Ammon's horn (tissue), 1 donor: ENCODE measurements around the gene PKD1.
"Not testable (repeated sequence)": the region's sequence is repeated elsewhere in the genome, so short reads cannot be mapped to it uniquely, and the experiment has no call there.

Source experiments
- DNase-seq: peaks from one replicate; pipeline ENCODE4 v3.0.0-alpha.2; 2016; ENCODE audit warnings: low spot score

The PKD1 gene

DNA sequence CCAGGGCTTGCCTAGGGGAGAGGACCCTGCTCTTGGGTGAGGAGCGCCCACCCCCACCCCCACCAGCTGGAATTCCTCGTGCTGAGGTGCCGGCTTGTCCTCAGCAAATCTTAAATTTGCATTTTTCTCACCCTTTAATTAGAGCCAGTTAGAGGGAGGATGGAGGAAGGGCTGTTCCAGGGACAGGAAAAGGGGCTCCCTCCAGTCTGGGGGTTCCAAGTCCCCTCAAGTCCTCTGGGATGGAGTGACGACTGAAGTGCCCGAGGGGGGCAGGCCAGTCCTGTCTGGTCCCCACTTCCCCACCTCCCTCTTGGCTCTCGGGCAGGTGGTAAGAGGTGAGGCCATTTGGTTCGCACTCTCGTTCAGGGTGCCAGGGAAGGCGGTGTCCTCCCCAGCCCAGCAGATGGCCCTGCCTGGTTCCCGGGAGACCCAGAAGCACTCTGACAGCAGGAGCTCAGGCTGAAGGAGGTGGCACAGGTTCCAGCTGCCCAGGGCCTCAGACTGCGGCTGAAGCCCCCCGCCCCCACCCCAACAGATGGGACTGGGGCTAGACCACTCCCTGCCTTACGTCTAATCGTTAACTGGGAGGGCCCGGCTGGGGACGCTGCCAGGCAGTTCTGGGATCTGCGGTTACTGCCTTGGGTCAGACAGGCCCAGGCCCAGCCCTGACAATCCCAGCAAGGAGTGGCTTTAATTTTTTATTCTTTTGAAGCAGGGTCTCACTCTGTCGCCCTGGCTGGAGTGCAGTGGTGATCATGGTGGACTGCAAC lies 14.9 kb upstream of the PKD1 start:
- DNase-seq, result no peak

DNA sequence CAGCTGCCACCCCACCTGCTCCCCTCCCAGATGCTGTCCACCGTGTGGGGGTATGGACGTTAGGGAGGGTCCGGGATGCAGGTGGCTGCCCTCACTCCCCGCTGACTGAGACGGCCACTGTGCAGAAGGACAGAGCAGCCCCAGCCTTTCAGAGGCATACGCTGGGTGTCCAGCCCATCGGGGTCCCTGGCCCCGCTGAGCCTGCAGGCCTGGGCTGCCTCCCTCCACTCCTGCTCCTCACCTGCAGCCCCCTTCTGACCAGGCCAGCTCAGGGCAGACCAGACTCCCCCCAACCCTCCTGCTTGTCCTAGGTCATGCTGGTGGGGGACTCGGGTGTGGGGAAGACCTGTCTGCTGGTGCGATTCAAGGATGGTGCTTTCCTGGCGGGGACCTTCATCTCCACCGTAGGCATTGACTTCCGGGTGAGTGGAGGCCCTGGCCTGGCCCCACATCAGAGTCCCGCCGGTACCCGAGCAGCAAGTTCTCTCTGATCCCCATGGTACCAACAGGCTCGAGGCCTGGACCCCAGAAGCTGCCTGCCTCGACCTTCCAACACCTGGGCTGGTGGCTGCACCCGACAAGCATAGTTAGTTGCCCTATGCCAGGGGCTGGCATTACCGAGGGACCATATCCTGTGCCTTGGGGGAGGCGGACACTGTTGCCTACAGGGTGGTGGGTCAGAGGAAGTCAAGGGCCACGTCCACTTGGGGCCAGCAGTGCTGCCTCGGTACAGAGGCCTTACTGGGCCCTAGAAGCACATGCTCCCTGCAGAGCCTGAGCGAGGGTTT lies 14.1 kb upstream of the PKD1 start:
- no peak for DNase-seq

DNA sequence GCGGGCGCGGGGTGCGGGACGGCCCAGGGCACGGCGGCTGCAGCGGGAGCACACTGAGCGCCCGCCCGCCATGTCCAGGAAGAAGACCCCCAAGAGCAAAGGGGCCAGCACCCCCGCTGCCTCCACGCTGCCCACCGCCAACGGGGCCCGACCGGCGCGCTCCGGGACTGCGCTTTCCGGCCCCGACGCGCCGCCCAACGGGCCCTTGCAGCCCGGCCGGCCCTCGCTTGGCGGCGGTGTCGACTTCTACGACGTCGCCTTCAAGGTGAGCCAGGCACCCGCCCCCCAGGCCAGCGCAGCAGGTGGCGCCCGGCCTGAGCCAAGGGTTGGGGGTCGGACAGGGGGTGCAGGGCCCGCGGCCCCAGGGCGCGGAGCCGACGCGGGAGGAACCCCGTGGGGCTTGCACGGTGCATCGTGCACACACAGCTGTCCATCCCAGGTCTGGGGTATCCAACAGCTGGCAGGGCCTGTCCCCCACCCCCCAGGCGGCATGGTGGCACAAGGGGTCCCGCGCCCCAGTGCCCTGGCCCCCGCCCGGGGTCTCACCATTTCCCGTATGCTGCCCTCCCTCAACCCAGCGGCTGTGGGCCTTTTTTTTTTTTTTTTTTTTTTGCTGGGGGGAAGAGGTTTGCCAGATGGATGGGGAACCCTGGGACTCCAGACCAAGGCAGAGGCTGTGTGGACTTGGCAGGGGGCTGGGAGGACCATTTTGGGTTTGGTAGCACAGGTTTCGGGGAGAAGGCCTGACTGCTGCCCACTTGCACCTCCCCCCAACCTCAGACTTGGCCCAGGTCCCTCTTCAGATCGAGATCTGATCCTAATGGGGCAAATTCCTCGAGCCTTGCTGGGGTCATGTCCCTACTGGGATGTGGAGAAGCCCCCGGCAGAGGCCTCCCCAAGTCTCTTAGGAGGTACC lies 13.3 kb upstream of the PKD1 start:
- no peak for DNase-seq

DNA sequence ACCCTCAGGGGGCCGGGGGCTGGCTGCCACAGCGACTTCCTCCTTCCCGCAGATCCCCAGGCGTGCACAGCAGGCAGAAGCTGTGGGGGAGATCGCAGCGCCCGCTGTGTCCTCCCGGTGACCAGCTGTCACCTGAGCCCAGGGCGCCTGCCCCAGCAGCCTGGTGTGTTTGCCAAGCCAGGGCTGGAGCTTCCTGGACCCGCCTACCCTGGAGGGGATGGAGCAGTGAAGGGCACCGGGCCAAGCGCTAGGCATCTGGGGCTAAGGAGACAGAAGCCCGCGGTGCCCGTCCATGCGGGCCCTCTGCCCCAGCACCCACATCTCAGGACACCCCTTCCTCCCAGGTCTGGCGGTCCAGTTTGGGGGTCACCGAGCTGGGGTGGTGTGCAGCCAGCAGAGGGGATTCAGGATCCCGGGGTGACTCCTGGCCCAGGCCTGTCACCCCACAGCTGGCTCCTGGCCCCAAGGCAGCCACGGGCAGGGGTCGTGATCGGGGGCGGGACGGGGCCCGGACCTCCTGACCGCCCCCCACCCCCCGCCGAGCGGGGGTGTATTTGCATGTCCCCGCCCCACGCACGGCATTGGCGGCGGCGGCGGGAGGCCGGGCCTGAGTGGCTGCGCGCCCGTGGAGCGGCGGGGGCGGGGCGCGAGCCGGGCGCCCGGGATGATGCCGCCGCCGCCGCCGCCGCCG lies 12.4 kb upstream of the PKD1 start, which contains the start of gene RAB26:
TSS of gene RAB26 (plus strand) at position 645 of the 691 bp plus-strand sequence. CDS start 159 bp downstream, outside the sequence.
- peak; percentile 73 for DNase-seq

DNA sequence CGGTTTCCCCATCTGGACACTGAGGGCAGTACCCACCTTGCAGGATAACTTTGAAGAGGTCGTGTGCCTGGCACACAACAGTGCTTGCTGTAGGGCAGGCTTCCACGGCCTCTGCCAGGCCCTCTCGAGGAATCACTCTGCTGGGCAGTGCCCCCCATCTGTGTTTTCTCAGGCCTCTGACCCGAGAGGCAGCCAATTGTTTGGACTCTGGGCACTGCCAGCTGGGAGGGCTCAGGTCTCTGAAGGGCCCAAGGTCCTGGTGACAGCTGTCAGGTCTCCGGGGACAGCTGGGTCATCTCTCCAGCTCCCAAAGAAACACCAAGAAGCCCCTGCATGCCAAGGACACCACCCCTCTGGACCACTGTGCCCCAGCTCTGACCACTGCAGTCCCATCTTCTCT lies 11.7 kb upstream of the PKD1 start:
- DNase-seq, result no peak

DNA sequence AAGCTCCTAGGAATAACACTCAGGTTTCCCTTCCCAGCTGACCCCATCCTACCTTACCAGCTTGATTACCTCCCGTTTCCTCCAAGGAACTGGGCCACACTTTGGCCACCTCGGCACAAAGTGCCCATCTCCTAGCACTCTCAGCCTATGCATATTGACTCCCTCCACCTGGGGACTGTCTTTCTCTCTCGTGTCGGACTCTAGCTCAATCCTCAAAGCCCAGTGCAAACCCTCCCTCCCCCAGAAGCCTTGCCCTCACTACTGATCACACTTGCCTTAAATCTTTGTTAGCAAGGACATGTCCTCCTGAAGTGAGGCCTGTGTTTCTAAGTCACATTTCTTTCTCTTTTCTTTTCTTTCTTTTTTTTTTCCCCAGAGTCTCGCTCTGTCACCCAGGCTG lies 10.1 kb upstream of the PKD1 start:
- DNase-seq, result no peak

DNA sequence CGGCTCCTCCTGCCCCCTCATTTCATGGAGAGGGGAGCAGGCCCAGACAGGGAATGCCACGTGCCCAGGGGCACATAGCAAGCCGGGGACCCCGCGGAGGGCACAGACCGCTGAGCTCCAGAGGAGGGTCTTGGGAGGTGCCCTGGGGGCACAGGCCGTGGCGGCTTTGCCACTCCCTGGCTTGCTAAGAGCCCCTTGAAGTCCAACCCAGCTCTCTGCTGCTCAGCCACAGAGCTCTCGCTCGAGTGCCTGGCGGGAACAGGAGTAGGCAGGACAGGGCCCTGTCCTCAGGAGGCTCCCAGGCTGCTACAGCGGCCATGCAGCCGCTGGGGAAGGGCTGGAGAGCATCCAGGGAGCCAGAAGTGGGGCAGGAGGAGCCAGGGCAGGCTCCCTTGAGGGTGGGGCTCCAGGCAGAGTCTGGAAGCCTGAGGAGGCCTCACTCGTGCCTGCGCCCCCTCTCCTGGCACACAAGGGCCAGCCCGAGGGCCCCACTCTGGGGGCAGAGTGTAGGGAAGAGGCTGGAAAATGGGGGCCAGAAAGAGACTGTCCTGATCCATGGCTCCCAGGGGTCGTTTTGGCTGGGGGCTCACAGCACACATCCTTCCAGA lies 8.3 kb upstream of the PKD1 start:
- DNase-seq, result no peak

DNA sequence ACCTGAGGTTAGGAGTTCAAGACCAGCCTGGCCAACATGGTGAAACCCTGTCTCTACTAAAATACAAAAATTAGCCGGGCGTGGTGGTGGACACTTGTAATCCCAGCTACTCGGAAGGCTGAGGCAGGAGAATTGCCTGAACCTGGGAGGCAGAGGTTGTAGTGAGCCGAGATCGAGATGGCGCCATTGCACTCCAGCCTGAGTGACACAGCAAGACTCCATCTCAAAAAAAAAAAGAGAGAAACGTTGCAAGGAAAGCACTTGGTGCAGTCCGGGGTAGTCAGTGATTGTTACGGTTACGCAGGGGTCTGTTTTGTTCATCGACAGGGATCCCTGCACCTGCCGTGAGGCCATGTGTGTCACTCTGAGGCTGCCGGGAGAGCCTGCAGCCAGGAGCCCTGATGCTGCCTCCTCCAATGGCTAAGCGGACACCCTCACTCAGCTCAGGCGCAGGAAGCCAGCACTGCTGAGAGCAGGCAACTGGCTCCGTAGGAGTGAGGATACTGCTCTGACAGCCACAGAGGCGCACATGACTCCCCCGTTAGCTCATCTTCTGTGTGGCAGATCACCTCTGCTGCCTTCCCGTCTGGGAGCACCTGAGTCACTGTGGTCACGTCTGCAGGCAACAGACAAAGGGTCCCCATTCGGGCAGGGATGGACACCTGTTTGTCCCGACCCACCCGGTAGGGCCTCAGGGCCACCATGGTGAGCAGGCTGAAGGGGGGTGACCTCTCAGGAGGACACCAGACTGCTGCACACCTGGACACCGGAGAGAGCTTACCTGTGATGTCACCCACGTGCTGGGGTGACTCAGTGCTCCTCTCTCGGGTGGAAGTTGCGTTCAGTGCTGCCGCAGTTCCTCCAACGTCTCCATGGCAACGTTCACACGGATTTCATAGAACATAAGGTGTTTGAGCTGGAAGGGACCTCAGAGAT lies 7.5 kb upstream of the PKD1 start:
- DNase-seq, result peak; percentile 65

DNA sequence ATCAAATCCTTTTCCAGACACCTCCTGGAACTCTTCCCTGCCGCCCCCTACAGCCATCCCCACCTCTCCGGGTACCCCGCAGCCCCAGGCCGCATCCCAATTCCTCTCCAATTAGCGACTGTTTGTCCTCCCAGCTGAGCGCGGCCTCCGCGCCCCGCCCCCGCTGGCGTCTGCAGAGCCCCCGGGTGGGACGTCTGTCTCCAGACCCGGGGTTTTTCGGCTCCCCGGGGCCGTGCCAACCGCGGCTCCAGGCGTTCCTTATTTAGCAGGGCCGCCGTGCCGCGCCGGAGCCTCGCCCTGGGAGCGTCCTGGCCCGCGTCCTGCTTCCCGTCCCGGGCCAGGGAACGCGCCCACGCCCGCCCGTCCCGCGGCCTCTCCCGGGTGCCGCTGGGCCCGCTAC lies 627 bp downstream of the PKD1 start:
- not testable (repeated sequence) for DNase-seq

DNA sequence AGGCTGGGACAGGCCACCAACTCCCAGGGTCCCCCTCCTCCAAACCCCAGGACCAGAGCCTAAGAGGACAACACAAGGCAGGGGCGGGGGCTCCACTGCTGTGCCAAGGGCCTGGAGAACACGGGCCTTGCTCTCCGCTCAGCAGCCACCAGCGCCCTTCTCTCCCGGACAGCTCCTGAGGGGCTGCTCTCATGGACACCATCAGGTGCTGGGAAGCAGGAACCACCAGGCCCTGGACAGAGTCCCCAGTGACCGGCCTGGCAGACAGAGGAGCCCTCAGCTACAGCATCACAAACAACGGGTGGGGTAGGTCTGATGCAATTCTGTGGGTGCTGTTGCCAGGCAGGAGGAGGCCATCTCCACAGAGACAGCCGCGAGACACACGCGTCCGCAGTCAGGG lies 1.9 kb downstream of the PKD1 start:
- DNase-seq, result not testable (repeated sequence)

DNA sequence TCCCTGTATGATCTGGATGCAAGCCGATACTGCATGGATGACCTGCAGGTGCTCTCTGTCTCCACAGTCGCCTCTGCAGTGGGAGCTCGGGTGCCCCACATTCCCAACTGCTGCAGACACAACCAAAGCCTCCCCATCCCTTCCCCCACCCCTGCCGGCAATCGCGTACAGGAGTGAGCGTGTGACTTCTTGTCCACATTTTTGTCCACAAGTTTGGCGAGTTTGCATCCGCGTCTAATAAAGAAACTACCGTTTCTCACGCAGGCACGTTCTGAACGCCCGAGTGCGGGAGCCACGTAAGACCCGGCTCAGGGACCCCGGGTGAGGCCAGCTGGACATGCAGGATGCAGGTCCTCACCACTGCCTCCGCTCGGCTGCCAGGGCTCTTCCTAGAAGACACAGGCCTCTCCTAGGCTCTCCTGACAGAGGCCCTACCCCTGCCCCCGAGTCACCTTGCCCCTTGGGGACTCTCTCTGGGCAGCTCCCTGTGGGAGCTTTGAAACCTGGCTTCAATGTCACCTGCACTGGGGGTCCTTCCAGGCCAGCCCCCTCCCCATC lies 5.7 kb downstream of the PKD1 start:
- DNase-seq, result not testable (repeated sequence)

DNA sequence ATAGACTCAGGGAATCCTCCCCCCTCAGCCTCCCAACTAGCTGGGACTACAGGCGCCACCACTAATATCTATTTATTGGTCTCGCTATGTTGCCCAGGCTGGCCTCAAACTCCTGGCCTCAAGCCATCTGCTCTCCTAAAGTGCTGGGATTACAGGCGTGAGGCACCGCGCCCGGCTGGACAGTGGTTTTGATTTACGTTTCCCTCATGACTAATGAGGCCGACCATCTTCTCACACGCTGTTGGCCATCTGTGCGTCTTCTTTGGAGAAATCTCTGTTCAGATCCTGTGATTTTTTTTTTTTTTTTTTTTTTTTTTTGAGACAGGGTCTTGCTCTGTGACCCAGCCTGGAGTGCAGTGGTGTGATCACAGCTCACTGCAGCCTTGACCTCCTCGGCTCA lies 6.4 kb downstream of the PKD1 start:
- not testable (repeated sequence) for DNase-seq

DNA sequence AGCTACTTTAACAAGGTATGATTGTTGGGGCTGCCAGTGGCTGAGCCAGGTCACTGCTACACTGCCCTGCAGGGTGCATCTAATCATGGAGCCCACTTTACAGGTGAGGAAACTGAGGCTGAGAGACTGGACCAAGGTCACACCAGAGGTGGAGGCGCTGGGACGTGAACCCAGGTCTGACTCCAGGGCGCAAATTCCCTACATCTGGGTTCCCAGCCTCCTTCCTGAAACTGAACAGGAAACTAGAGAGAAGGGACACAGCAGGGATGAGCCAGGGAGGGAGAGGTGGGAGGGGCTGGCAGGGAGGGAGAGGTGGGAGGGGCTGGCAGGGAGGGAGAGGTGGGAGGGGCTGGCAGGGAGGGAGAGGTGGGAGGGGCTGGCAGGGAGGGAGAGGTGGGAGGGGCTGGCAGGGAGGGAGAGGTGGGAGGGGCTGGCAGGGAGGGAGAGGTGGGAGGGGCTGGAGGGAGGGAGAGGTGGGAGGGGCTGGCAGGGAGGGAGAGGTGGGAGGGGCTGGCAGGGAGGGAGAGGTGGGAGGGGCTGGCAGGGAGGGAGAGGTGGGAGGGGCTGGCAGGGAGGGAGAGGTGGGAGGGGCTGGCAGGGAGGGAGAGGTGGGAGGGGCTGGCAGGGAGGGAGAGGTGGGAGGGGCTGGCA lies 7.9 kb downstream of the PKD1 start:
- DNase-seq, result not testable (repeated sequence)

DNA sequence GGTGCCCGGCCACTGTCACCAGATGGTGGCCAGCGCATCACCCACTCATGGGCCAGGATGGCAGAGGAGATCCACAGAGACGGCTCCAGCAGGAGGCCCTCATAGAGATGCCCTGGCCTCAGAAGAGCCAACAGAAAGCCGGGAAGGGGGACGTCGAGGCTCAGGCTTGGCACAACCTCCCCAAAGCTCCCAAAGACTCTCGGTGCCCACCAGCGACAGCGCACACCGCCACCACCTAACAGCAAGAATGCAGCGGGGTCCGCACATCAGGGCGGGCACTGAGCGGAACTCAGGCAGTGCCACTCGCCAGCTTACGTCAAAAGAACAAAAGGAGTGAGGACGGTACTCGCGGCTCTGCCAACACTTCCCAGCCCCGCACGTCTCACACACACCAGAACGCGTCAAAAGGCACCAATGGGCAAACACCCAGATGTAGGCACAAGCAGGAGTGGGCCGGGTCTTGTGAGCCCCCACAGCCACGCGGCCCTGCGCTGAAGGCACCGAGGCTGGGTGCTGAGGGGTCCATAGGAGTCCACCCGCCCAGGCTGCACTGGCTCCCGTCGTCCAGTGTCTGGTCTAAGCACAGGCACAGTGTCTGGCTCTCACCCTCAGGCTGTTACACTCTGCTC lies 8.7 kb downstream of the PKD1 start:
- peak; percentile 42 for DNase-seq

DNA sequence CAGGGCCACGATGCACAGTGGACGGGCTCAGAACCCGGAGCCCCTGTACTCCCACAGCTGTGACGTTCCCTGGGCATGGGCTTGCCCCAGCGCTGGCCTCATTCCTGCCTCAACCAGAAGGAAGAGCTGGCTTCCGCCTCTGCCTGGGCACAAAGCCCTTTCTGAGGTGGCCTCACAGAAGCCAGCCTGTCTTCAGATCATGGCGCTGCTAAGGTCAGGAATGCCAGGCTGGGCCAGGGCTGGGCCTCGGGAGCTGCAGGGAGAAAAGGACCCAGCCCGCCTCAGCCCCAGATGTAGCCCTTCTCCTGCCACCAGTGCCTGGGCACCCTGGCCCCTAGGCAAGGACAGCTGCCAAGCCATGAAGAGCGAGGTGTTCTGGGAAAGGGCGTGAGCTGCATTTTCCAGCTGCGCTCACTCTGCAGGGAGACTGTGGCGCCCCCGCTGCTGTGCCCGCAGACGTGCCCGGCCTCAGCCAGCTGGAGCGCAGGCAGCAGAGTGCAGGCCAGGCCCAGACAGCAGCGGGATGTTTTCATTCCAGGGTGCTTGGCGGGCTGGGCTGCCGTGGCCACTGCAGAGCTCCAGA lies 9.4 kb downstream of the PKD1 start:
- DNase-seq, result peak; percentile 75

DNA sequence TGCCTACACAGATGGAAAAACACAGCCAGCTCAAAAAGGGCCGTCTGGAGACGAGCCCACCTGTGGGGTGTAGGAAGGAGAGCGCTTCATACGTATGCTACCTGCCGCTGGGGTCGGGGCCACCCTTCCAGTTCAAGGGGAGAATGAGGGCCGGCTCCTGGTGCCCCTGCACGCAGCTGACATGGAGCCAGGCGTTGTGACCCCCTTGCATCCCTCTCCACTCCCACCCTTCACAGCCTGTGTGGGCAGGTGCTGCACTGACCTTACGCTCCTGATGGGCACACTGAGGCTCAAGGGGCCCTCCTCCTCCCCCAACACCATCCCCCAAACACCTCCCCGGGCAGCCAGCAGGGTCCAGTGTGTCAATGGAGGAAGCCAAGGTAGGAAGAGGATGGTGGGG lies 10.1 kb downstream of the PKD1 start:
- DNase-seq, result not testable (repeated sequence)

DNA sequence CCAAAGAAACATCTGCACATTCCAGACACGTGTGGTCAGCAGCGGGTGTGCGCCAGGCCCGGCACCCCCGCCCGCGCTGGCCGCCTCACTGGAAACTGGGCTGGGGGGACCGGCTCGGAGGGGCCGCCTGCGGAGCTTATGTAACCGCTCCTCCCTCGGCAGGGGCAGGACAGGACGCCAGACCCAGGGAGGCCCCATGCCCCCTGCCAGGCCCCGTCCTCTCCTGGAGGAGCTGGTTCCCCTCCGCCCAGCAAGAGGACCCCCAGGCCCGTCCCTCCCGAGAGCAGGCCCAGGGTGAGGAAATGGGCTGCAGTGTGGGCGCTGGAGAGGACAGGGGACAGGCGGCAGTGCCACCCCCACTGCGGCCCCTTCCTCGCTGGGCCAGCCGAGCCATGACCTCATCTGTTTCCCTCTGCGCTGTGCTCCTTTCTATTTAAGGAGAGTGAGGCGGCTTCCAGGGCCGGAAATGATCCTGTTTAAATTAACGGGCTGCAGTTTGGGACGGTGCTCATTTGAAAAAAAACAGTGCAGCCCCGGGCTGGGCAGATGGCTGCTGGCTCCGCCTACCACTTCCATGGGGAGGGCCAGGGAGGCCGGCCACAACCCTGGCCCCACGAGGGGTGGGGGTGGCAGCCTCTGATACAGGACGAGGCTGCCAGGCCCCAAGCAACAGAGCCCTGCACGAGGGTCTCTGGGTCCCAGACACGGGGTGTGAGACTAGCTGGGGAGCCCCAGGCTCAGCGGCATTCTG lies 10.8 kb downstream of the PKD1 start:
- peak; percentile 42 for DNase-seq

DNA sequence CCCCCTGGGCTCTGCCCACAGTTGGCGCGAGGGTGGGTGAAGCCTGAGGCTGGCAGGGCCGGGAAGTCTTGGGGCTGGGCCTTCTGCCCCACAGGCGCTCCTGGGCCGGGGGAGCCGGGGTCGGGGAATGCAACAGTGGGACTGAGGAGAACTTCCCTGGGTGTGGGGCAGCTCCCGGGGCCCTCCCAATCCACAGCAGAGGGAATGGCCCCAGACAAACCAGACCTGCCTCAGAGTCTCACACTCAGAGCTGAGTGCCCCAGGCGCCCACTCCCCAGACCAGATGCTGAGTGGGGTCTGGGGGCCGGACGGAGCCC lies 11.4 kb downstream of the PKD1 start:
- not testable (repeated sequence) for DNase-seq
